ENCODE results near the gene HBG2. TPM values are rescaled to one million over a fixed set of nuclear protein-coding genes. Genes with fewer than 3 reads are reported as not detected.

Gene HBG2
- total and polyA plus RNA-seq, 10 of the 15 experiments (the other 5 are each of a cell fraction or from before 2014, with no cell fraction given), result 1.1 to 8.3 (median 2.9) TPM; not detected in 5

DNA sequence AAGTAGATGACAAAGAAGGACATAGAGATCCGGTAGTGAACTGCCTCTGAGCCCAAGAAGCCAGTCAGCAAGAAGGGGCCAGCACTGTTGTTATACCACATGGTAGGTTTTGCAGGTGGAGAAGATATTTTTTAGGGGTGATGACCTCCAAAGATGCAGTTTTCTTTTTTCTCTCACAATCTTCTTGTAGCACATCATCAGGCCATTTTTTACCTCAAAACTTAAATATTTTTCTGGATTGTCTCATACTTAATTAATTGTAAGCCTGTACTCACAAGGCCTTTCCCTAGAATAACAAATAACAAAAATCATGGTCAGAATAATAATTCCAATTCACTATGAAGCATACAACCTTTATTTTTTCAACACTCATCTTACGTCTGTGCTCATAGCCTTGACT is 47.3 kb upstream of the HBG2 start, which contains the start of gene OR51B4:
Gene OR51B4 (minus strand): TSS at position 101 of the 400 bp plus-strand sequence. CDS start 0 bp downstream, at position 101.
- intact Hi-C loops (cut with micrococcal nuclease; ENCODE audit: unreplicated experiment) (no loop called here), in situ Hi-C loops (cut with MboI) (no loop called here)
- H3K27me3 ChIP-seq (replicated peaks in 1 of 2; ENCODE audit: control insufficient read depth in 2 of 2, insufficient read depth in 2 of 2, low read length in 1 of 2), result no peaks in the 10 kb centered on the region; a peak in 1 of 4 replicates
- DNase-seq (ENCODE audit: low read depth, low spot score) (no peak), FAIRE-seq (no peak), ATAC-seq (no peak)
- ChIA-PET CTCF (no interaction called here), RAD21 (ENCODE audit: unreplicated experiment) (no interaction called here), POLR2A (no interaction called here), SMC1A (ENCODE audit: uncharacterized antibody, unreplicated experiment) (no interaction called here)
- TF ChIP-seq BACH1 (IDR thresholded peaks at IDR 0.05; ENCODE audit: borderline replicate concordance) (no peak), SIN3A (IDR thresholded peaks at IDR 0.05; ENCODE audit: low read depth, low read length) (no peak), MTA3 (IDR thresholded peaks at IDR 0.05; ENCODE audit: borderline replicate concordance, low read length) (no peak), ZZZ3 (IDR thresholded peaks at IDR 0.05; ENCODE audit: control insufficient read depth, insufficient read length, low read depth) (no peak), CREM (IDR thresholded peaks at IDR 0.05; ENCODE audit: low read depth) (no peak), EZH2 (IDR thresholded peaks at IDR 0.05; ENCODE audit: borderline replicate concordance, control insufficient read depth, low read depth, low read length) (no peak), TCF7 (IDR thresholded peaks at IDR 0.05; ENCODE audit: borderline replicate concordance) (no peak), NR2C1 (IDR thresholded peaks at IDR 0.05) (no peak), FOXM1 (IDR thresholded peaks at IDR 0.05; ENCODE audit: low read depth, low read length) (no peak), SREBF1 (IDR thresholded peaks at IDR 0.05; ENCODE audit: low read length) (no peak)
- TF ChIP-seq, protein P1, sequence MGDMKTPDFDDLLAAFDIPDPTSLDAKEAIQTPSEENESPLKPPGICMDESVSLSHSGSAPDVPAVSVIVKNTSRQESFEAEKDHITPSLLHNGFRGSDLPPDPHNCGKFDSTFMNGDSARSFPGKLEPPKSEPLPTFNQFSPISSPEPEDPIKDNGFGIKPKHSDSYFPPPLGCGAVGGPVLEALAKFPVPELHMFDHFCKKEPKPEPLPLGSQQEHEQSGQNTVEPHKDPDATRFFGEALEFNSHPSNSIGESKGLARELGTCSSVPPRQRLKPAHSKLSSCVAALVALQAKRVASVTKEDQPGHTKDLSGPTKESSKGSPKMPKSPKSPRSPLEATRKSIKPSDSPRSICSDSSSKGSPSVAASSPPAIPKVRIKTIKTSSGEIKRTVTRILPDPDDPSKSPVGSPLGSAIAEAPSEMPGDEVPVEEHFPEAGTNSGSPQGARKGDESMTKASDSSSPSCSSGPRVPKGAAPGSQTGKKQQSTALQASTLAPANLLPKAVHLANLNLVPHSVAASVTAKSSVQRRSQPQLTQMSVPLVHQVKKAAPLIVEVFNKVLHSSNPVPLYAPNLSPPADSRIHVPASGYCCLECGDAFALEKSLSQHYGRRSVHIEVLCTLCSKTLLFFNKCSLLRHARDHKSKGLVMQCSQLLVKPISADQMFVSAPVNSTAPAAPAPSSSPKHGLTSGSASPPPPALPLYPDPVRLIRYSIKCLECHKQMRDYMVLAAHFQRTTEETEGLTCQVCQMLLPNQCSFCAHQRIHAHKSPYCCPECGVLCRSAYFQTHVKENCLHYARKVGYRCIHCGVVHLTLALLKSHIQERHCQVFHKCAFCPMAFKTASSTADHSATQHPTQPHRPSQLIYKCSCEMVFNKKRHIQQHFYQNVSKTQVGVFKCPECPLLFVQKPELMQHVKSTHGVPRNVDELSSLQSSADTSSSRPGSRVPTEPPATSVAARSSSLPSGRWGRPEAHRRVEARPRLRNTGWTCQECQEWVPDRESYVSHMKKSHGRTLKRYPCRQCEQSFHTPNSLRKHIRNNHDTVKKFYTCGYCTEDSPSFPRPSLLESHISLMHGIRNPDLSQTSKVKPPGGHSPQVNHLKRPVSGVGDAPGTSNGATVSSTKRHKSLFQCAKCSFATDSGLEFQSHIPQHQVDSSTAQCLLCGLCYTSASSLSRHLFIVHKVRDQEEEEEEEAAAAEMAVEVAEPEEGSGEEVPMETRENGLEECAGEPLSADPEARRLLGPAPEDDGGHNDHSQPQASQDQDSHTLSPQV (IDR thresholded peaks at IDR 0.05), result no peak
- TF ChIP-seq, protein P2, sequence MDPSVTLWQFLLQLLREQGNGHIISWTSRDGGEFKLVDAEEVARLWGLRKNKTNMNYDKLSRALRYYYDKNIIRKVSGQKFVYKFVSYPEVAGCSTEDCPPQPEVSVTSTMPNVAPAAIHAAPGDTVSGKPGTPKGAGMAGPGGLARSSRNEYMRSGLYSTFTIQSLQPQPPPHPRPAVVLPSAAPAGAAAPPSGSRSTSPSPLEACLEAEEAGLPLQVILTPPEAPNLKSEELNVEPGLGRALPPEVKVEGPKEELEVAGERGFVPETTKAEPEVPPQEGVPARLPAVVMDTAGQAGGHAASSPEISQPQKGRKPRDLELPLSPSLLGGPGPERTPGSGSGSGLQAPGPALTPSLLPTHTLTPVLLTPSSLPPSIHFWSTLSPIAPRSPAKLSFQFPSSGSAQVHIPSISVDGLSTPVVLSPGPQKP (IDR thresholded peaks at IDR 0.05; ENCODE audit: low read depth, low read length), result no peak
- no peak within 1 kb of the TSS for H3K27ac ChIP-seq (ENCODE audit: control insufficient read depth, insufficient read depth)
- no peak within 1 kb of the TSS for H3K4me3 ChIP-seq
- H3K79me2 ChIP-seq (ENCODE audit: control insufficient read depth, insufficient read depth, low read length), result no peaks in the 10 kb centered on the region
- no peaks in the 10 kb centered on the region for H4K20me1 ChIP-seq (ENCODE audit: control insufficient read depth, insufficient read depth)
- no peaks in the 10 kb centered on the region for H3K36me3 ChIP-seq (ENCODE audit: control insufficient read depth in 2 of 2, insufficient read depth in 2 of 2, low read length in 1 of 2)
- no peak within 1 kb of the TSS for H3K4me2 ChIP-seq (ENCODE audit: control insufficient read depth, insufficient read depth)
- H3K4me1 ChIP-seq (ENCODE audit: control insufficient read depth, insufficient read depth, low read length), result no peaks in the 10 kb centered on the region
- H3K9me3 ChIP-seq (replicated peaks; ENCODE audit: control insufficient read depth, insufficient read depth, low read length), result no peaks in the 10 kb centered on the region
- H2AFZ ChIP-seq (ENCODE audit: control insufficient read depth, low read depth, low read length), result no peak within 1 kb of the TSS
- H3K9ac ChIP-seq (ENCODE audit: control insufficient read depth, insufficient read depth, low read length), result no peak within 1 kb of the TSS
- WGBS (ENCODE audit: insufficient coverage, insufficient replicate concordance, low lambda C conversion rate, missing lambda C conversion rate), result 56% methylated on average over 2 of the region's 2 CpGs
- BruUV-seq (replicated peaks), result no TSS peak

Data from GM12878 (cell line).